HEK293 (cell line): ENCODE measurements around the gene MT1F.
"Not testable (repeated sequence)": the region's sequence is repeated elsewhere in the genome, so short reads cannot be mapped to it uniquely, and the experiment has no call there.

Source experiments
- CTCF ChIP-seq: fragments of 450-650 bp; formaldehyde crosslinking; IDR thresholded peaks from 2 replicates; pipeline ENCODE4 v1.5.1; 2016; ENCODE audit warnings: missing biosample characterization, missing genetic modification characterization
- KLF7 ChIP-seq: fragments of 450-650 bp; formaldehyde crosslinking; IDR thresholded peaks from 2 replicates; pipeline ENCODE4 v1.5.1; 2016; ENCODE audit warnings: missing biosample characterization, missing genetic modification characterization, borderline replicate concordance
- PATZ1 ChIP-seq: fragments of 450-650 bp; formaldehyde crosslinking; IDR thresholded peaks from 2 replicates; pipeline ENCODE4 v1.5.1; 2016; ENCODE audit warnings: missing biosample characterization, missing genetic modification characterization
- TRIM28 ChIP-seq: IDR thresholded peaks from 2 replicates; pipeline ENCODE4 v1.6.1; 2011; ENCODE audit warnings: low read length, control low read depth, borderline replicate concordance
- ZBTB44 ChIP-seq: fragments of 450-650 bp; IDR thresholded peaks from 2 replicates; pipeline ENCODE4 v1.5.1; 2018; ENCODE audit warnings: missing biosample characterization, mild to moderate bottlenecking, missing genetic modification characterization
- ZFP3 ChIP-seq: fragments of 450-650 bp; formaldehyde crosslinking; IDR thresholded peaks from 2 replicates; pipeline ENCODE4 v1.5.1; 2016; ENCODE audit warnings: low read depth, missing biosample characterization, missing genetic modification characterization
- ZNF112 ChIP-seq: fragments of 450-650 bp; formaldehyde crosslinking; IDR thresholded peaks from 2 replicates; pipeline ENCODE4 v1.5.0; 2017; ENCODE audit warnings: missing biosample characterization, missing genetic modification characterization
- ZNF26 ChIP-seq: fragments of 450-650 bp; formaldehyde crosslinking; IDR thresholded peaks from 2 replicates; pipeline ENCODE4 v1.5.1; 2016; ENCODE audit warnings: missing biosample characterization, missing genetic modification characterization
- ZNF335 ChIP-seq: fragments of 450-650 bp; formaldehyde crosslinking; conservative IDR thresholded peaks from 2 replicates; pipeline ENCODE4 v1.5.1; 2016; ENCODE audit warnings: missing biosample characterization, missing genetic modification characterization
- ZNF555 ChIP-seq: fragments of 450-650 bp; formaldehyde crosslinking; conservative IDR thresholded peaks from 2 replicates; pipeline ENCODE4 v1.5.1; 2017; ENCODE audit warnings: missing biosample characterization, mild to moderate bottlenecking, missing genetic modification characterization, inconsistent platforms
- TF ChIP-seq, protein P1 (sequence below): fragments of 450-650 bp; formaldehyde crosslinking; IDR thresholded peaks from 2 replicates; pipeline ENCODE4 v1.5.1; 2016; ENCODE audit warnings: missing biosample characterization, missing genetic modification characterization
- TF ChIP-seq, protein P2 (sequence below): fragments of 450-650 bp; formaldehyde crosslinking; IDR thresholded peaks from 2 replicates; pipeline ENCODE4 v1.5.1; 2016; ENCODE audit warnings: missing biosample characterization, missing genetic modification characterization

- TF ChIP-seq CTCF (tag by site-specific recombination); ZNF555 (tag by site-specific recombination); ZFP3 (tag by site-specific recombination); KLF7 (tag by site-specific recombination); ZNF112 (tag by site-specific recombination); PATZ1; TRIM28; ZNF26; ZBTB44 (tag by site-specific recombination); ZNF335: not testable (repeated sequence)
- TF ChIP-seq, protein P1, sequence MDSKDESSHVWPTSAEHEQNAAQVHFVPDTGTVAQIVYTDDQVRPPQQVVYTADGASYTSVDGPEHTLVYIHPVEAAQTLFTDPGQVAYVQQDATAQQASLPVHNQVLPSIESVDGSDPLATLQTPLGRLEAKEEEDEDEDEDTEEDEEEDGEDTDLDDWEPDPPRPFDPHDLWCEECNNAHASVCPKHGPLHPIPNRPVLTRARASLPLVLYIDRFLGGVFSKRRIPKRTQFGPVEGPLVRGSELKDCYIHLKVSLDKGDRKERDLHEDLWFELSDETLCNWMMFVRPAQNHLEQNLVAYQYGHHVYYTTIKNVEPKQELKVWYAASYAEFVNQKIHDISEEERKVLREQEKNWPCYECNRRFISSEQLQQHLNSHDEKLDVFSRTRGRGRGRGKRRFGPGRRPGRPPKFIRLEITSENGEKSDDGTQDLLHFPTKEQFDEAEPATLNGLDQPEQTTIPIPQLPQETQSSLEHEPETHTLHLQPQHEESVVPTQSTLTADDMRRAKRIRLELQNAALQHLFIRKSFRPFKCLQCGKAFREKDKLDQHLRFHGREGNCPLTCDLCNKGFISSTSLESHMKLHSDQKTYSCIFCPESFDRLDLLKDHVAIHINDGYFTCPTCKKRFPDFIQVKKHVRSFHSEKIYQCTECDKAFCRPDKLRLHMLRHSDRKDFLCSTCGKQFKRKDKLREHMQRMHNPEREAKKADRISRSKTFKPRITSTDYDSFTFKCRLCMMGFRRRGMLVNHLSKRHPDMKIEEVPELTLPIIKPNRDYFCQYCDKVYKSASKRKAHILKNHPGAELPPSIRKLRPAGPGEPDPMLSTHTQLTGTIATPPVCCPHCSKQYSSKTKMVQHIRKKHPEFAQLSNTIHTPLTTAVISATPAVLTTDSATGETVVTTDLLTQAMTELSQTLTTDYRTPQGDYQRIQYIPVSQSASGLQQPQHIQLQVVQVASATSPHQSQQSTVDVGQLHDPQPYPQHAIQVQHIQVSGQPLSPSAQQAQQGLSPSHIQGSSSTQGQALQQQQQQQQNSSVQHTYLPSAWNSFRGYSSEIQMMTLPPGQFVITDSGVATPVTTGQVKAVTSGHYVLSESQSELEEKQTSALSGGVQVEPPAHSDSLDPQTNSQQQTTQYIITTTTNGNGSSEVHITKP (tag by site-specific recombination) = not testable (repeated sequence)
- TF ChIP-seq, protein P2, sequence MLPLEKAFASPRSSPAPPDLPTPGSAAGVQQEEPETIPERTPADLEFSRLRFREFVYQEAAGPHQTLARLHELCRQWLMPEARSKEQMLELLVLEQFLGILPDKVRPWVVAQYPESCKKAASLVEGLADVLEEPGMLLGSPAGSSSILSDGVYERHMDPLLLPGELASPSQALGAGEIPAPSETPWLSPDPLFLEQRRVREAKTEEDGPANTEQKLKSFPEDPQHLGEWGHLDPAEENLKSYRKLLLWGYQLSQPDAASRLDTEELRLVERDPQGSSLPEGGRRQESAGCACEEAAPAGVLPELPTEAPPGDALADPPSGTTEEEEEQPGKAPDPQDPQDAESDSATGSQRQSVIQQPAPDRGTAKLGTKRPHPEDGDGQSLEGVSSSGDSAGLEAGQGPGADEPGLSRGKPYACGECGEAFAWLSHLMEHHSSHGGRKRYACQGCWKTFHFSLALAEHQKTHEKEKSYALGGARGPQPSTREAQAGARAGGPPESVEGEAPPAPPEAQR (tag by site-specific recombination) = not testable (repeated sequence)
These were observed 7.8 kb downstream of the MT1F start for GRCh38 chr16:56665286-56666261.
